K562 (cell line): ENCODE measurements around the gene SUOX. TPM values are rescaled to one million over a fixed set of nuclear protein-coding genes. Genes with fewer than 3 reads are reported as not detected.

Source experiments
- CHD7 ChIP-seq: fragments of 200-600 bp; sonication (generic); IDR thresholded peaks from one replicate; pipeline ENCODE4 v1.6.1; 2012; ENCODE audit warnings: mild to moderate bottlenecking, low read depth, low read length, inconsistent platforms
- MLX ChIP-seq, 2 experiments: fragments of 450-650 bp in 1 of 2; sonication (generic) in 1 of 2; formaldehyde crosslinking; conservative IDR thresholded peaks; 2 replicates each; pipeline versions ENCODE4 v1.4.0 to v1.8.1; 2020 to 2022; ENCODE audit warnings: mild to moderate bottlenecking in 1 of 2, missing genetic modification reagents in 1 of 2
- ZNF232 ChIP-seq: sonication (generic); formaldehyde crosslinking; IDR thresholded peaks from 2 replicates; pipeline ENCODE4 v1.8.0; 2022; ENCODE audit warnings: mild to moderate bottlenecking, missing genetic modification reagents
- ZNF324 ChIP-seq: fragments of 250-450 bp; sonication (Bioruptor Pico); IDR thresholded peaks from 2 replicates; pipeline ENCODE4 v1.4.0; 2020; ENCODE audit warnings: mild to moderate bottlenecking
- ZNF699 ChIP-seq: fragments of 250-450 bp; sonication (Bioruptor Pico); IDR thresholded peaks from 2 replicates; pipeline ENCODE4 v1.8.0; 2021; ENCODE audit warnings: mild to moderate bottlenecking, moderate library complexity; ENCODE audit not compliant: insufficient replicate concordance
- polyA plus RNA-seq, 8 experiments: library from polyadenylated mRNA; depleted of rRNA in 4 of 8; stranded (reverse) in 5 of 8; unstranded in 3 of 8; fragments of >200 nt; fragmentation: Nextera tagmentation in 2 of 8; fragmentation: Illumina TruSeq in 1 of 8; extraction: Ambion mirVana in 2 of 8; extraction: Trizol in 1 of 8; gene quantifications; 2 replicates each; pipeline versions ENCODE4 v1.2.1 to v1.2.3, GENCODE V29; 2011 to 2014; ENCODE audit warnings: inconsistent platforms in 1 of 8, missing spikeins in 1 of 8
- total RNA-seq, 7 experiments: library from RNA; depleted of rRNA in 6 of 7; stranded (reverse); fragments of >200 nt in 6 of 7; fragmentation: Illumina TruSeq in 2 of 7; extraction: Trizol in 2 of 7; gene quantifications; 2 replicates each; pipeline versions ENCODE4 v1.2.1 to v1.2.3, GENCODE V29; 2011 to 2021; ENCODE audit warnings: low replicate concordance in 1 of 7

SUOX gene
- total and polyA plus RNA-seq, 9 of the 15 experiments (the other 6 are each of a cell fraction or from before 2014, with no cell fraction given): 9.2 to 39.7 (median 25.4) TPM

- TF ChIP-seq CHD7 (no peak), ZNF324 (no peak), ZNF699 (no peak), ZNF232 (CRISPR knock-in tag) (no peak), MLX (CRISPR knock-in tag; conservative IDR thresholded peaks at IDR 0.05) (no peak)
- TF ChIP-seq, all 486 proteins: peak for 0
These were observed 41.7 kb upstream of the SUOX start (continued) for GRCh38 chr12:55955344-55955743.
